Liver (tissue), 9 donors: ENCODE measurements around the gene LCA5. TPM values are rescaled to one million over a fixed set of nuclear protein-coding genes. Genes with fewer than 3 reads are reported as not detected.

Experiments used
- DNase-seq: peaks from one replicate; pipeline ENCODE4 v3.0.0-alpha.2; 2017; ENCODE audit warnings: low spot score
- H3K27ac ChIP-seq, 2 donors: one replicate each; pipeline ENCODE4 v1.7.0; 2013; ENCODE audit warnings: inconsistent platforms in 2 of 2, low read length in 2 of 2, control low read depth in 1 of 2, low read depth in 1 of 2, mild to moderate bottlenecking in 1 of 2
- H3K27me3 ChIP-seq, 4 donors: one replicate each; pipeline versions ENCODE4 v1.6.1 to v1.7.0; 2013; ENCODE audit warnings: low read length in 3 of 4, inconsistent platforms in 1 of 4, mild to moderate bottlenecking in 1 of 4, moderate library complexity in 1 of 4; ENCODE audit not compliant: control insufficient read depth in 4 of 4, insufficient read depth in 4 of 4
- H3K36me3 ChIP-seq, 4 donors: one replicate each; pipeline versions ENCODE4 v1.6.1 to v1.7.0; 2013; ENCODE audit warnings: low read length in 3 of 4, mild to moderate bottlenecking in 3 of 4, low read depth in 1 of 4, moderate library complexity in 1 of 4; ENCODE audit not compliant: control insufficient read depth in 4 of 4, insufficient read depth in 3 of 4
- H3K4me1 ChIP-seq, 4 donors: one replicate each; pipeline versions ENCODE4 v1.6.1 to v1.7.0; 2013; ENCODE audit warnings: low read length in 3 of 4, mild to moderate bottlenecking in 3 of 4, moderate library complexity in 1 of 4; ENCODE audit not compliant: control insufficient read depth in 4 of 4, insufficient read depth in 4 of 4
- H3K4me3 ChIP-seq, 3 donors: one replicate each; pipeline versions ENCODE4 v1.6.1 to v1.7.0; 2013; ENCODE audit warnings: low read length in 3 of 3, control low read depth in 1 of 3, low read depth in 1 of 3, mild to moderate bottlenecking in 1 of 3
- H3K9ac ChIP-seq, 2 donors: one replicate each; pipeline ENCODE4 v1.7.0; 2013; ENCODE audit warnings: low read length in 2 of 2, mild to moderate bottlenecking in 2 of 2, moderate library complexity in 2 of 2, control low read depth in 1 of 2, low read depth in 1 of 2
- H3K9me3 ChIP-seq, 4 donors: one replicate each; pipeline versions ENCODE4 v1.6.1 to v1.7.0; 2013; ENCODE audit warnings: low read length in 3 of 4; ENCODE audit not compliant: control insufficient read depth in 4 of 4
- EGR1 ChIP-seq, 2 donors: IDR thresholded peaks; 2 replicates each; pipeline ENCODE4 v1.6.1; 2016 to 2018; ENCODE audit warnings: antibody characterized with exemption in 2 of 2, low read depth in 2 of 2
- FOXA1 ChIP-seq: IDR thresholded peaks from 2 replicates; pipeline ENCODE4 v1.6.1; 2016; ENCODE audit warnings: antibody characterized with exemption
- FOXA2 ChIP-seq: IDR thresholded peaks from 2 replicates; pipeline ENCODE4 v1.6.1; 2016; ENCODE audit warnings: antibody characterized with exemption
- GABPA ChIP-seq, 2 donors: IDR thresholded peaks in 1 of 2; conservative IDR thresholded peaks in 1 of 2; 2 replicates each; pipeline ENCODE4 v1.6.1; 2016; ENCODE audit warnings: antibody characterized with exemption in 2 of 2, mild to moderate bottlenecking in 1 of 2, moderate library complexity in 1 of 2
- HNF4A ChIP-seq, 2 donors: conservative IDR thresholded peaks; 2 replicates each; pipeline ENCODE4 v1.6.1; 2016; ENCODE audit warnings: antibody characterized with exemption in 2 of 2, mild to moderate bottlenecking in 2 of 2
- HNF4G ChIP-seq: IDR thresholded peaks from 2 replicates; pipeline ENCODE4 v1.6.1; 2016; ENCODE audit warnings: antibody characterized with exemption
- JUND ChIP-seq, 2 donors: IDR thresholded peaks; 2 replicates each; pipeline ENCODE4 v1.6.1; 2016; ENCODE audit warnings: antibody characterized with exemption in 2 of 2
- NR2F2 ChIP-seq: IDR thresholded peaks from 2 replicates; pipeline ENCODE4 v1.6.1; 2016; ENCODE audit warnings: antibody characterized with exemption
- RAD21 ChIP-seq, 2 donors: IDR thresholded peaks; 2 replicates each; pipeline ENCODE4 v1.6.1; 2016; ENCODE audit warnings: antibody characterized with exemption in 2 of 2, mild to moderate bottlenecking in 2 of 2
- REST ChIP-seq: IDR thresholded peaks from 2 replicates; pipeline ENCODE4 v1.6.1; 2016; ENCODE audit warnings: antibody characterized with exemption, mild to moderate bottlenecking
- RXRA ChIP-seq, 2 donors: IDR thresholded peaks; 2 replicates each; pipeline ENCODE4 v1.6.1; 2017 to 2018; ENCODE audit warnings: antibody characterized with exemption in 2 of 2, mild to moderate bottlenecking in 1 of 2
- SP1 ChIP-seq: IDR thresholded peaks from 2 replicates; pipeline ENCODE4 v1.6.1; 2018; ENCODE audit warnings: antibody characterized with exemption, mild to moderate bottlenecking
- TAF1 ChIP-seq: conservative IDR thresholded peaks from 2 replicates; pipeline ENCODE4 v1.6.1; 2016; ENCODE audit warnings: antibody characterized with exemption, mild to moderate bottlenecking
- YY1 ChIP-seq: IDR thresholded peaks from 2 replicates; pipeline ENCODE4 v1.6.1; 2016; ENCODE audit warnings: antibody characterized with exemption, mild to moderate bottlenecking
- ZBTB33 ChIP-seq: IDR thresholded peaks from 2 replicates; pipeline ENCODE4 v1.6.1; 2016; ENCODE audit warnings: antibody characterized with exemption
- WGBS: extraction: QIAGEN DNeasy Blood & Tissue Kit; methylation state at CpG from one replicate; pipeline ENCODE4 v1.1.7; 2013; 5-methylcytosine and 5-hydroxymethylcytosine counted together
- polyA plus RNA-seq, 2 donors: library from polyadenylated mRNA; stranded (reverse) in 1 of 2; unstranded in 1 of 2; fragments of 200-250 nt in 1 of 2; fragments of >200 nt in 1 of 2; fragmentation: Nextera tagmentation in 1 of 2; extraction: Ambion mirVana in 1 of 2; gene quantifications; one replicate each; pipeline versions ENCODE4 v1.2.1 to v1.2.3, GENCODE V29; 2013 to 2015
- total RNA-seq, 2 donors: library from RNA; depleted of rRNA; stranded (reverse); fragments of >200 nt; gene quantifications; one replicate each; pipeline ENCODE4 v1.2.3, GENCODE V29; 2014
- TF ChIP-seq, protein P1 (sequence below): IDR thresholded peaks from 2 replicates; pipeline ENCODE4 v1.6.1; 2016; ENCODE audit warnings: antibody characterized with exemption
- TF ChIP-seq, protein P2 (sequence below): IDR thresholded peaks from 2 replicates; pipeline ENCODE4 v1.6.1; 2016; ENCODE audit warnings: antibody characterized with exemption
- TF ChIP-seq, protein P3 (sequence below): fragments of 150-350 bp; IDR thresholded peaks from 2 replicates; pipeline ENCODE4 v1.5.1; 2017; ENCODE audit warnings: improper control_type of control experiment, low read depth, low read length; ENCODE audit not compliant: missing input control
- donor health status: healthy.
- donor health status: healthy.
- donor health status: healthy.
- donor health status: healthy.
- donor health status: healthy.

LCA5 gene
- total and polyA plus RNA-seq, 4 donors = 0.39 to 1.8 (median 0.65) TPM

- no peak for TF ChIP-seq REST
- no peak for TF ChIP-seq HNF4G
- no peak for TF ChIP-seq EGR1 (IDR thresholded peaks at IDR 0.05; ENCODE audit: low read depth in 2 of 2)
- no peak for TF ChIP-seq RAD21 (IDR thresholded peaks at IDR 0.05)
- no peak for TF ChIP-seq HNF4A (conservative IDR thresholded peaks at IDR 0.05)
- no peak for TF ChIP-seq YY1
- no peak for TF ChIP-seq JUND (IDR thresholded peaks at IDR 0.05)
Measured at GRCh38 chr6:79525272-79526100, 11.7 kb downstream of the LCA5 start (continued).

DNA sequence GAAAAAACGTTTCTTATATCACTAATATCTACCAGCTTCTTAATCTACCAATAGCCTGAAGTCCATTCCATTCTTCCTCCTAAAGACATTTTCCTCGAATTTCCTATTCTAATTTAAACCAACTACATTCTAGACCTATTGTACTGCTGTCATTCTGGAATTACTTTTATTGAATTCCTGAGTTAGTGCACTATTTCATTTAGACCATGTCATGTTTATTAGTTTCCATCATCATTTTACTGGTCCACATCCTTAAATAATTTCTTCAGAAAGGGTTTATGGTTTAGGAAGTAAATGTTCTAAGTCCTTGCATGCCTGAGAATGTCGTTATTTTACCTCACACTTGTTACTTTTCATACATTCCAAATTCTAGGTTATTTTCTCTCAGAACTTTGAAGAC lies 13.2 kb downstream of the LCA5 start:
- H3K27ac ChIP-seq = no peak overlapping the region
- WGBS = 86% methylated on average over 3 of the region's 3 CpGs
- H3K9me3 ChIP-seq = no peaks in the 10 kb centered on the region
- H3K36me3 ChIP-seq = no peaks in the 10 kb centered on the region
- H3K27me3 ChIP-seq = no peaks in the 10 kb centered on the region
- DNase-seq = no peak
- no peak overlapping the region for H3K4me3 ChIP-seq
- no peak for TF ChIP-seq EGR1 (IDR thresholded peaks at IDR 0.05; ENCODE audit: low read depth in 2 of 2)
- TF ChIP-seq, protein P1, sequence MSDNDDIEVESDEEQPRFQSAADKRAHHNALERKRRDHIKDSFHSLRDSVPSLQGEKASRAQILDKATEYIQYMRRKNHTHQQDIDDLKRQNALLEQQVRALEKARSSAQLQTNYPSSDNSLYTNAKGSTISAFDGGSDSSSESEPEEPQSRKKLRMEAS = no peak
- no peak overlapping the region for H3K9ac ChIP-seq
- H3K4me1 ChIP-seq = no peaks in the 10 kb centered on the region

GRCh38 chr6:79522609-79523008 lies 14.6 kb downstream of the LCA5 start:
- Histone ChIP-seq H3K9ac (no peak overlapping the region), H3K9me3 (no peaks in the 10 kb centered on the region), H3K36me3 (no peaks in the 10 kb centered on the region), H3K4me3 (no peak overlapping the region), H3K27ac (no peak overlapping the region), H3K27me3 (no peaks in the 10 kb centered on the region), H3K4me1 (no peaks in the 10 kb centered on the region)
- no peak for DNase-seq
- TF ChIP-seq EGR1 (IDR thresholded peaks at IDR 0.05; ENCODE audit: low read depth in 2 of 2) (no peak), TAF1 (no peak), RXRA (IDR thresholded peaks at IDR 0.05) (no peak), HNF4G (no peak), GABPA (IDR thresholded peaks at IDR 0.05 in 1 of 2, conservative IDR thresholded peaks at IDR 0.05 in 1 of 2) (no peak), JUND (IDR thresholded peaks at IDR 0.05) (no peak), REST (no peak), ZBTB33 (no peak), HNF4A (conservative IDR thresholded peaks at IDR 0.05) (no peak), RAD21 (IDR thresholded peaks at IDR 0.05) (no peak), SP1 (no peak), NR2F2 (no peak), FOXA2 (no peak), FOXA1 (no peak)
- TF ChIP-seq, protein P2, sequence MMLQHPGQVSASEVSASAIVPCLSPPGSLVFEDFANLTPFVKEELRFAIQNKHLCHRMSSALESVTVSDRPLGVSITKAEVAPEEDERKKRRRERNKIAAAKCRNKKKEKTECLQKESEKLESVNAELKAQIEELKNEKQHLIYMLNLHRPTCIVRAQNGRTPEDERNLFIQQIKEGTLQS = no peak
- TF ChIP-seq, protein P1 = no peak
- TF ChIP-seq, protein P3, sequence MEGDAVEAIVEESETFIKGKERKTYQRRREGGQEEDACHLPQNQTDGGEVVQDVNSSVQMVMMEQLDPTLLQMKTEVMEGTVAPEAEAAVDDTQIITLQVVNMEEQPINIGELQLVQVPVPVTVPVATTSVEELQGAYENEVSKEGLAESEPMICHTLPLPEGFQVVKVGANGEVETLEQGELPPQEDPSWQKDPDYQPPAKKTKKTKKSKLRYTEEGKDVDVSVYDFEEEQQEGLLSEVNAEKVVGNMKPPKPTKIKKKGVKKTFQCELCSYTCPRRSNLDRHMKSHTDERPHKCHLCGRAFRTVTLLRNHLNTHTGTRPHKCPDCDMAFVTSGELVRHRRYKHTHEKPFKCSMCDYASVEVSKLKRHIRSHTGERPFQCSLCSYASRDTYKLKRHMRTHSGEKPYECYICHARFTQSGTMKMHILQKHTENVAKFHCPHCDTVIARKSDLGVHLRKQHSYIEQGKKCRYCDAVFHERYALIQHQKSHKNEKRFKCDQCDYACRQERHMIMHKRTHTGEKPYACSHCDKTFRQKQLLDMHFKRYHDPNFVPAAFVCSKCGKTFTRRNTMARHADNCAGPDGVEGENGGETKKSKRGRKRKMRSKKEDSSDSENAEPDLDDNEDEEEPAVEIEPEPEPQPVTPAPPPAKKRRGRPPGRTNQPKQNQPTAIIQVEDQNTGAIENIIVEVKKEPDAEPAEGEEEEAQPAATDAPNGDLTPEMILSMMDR = no peak
- WGBS = 95% methylated on average over 3 of the region's 3 CpGs
